Progenitor cell of endocrine pancreas (in vitro differentiated cells): ENCODE measurements around the gene ADRM1. TPM values are rescaled to one million over a fixed set of nuclear protein-coding genes. Genes with fewer than 3 reads are reported as not detected.
A peak's percentile ranks its signal among the peaks of the same experiment; 100 is the strongest.

Source experiments
- DNase-seq: peaks from one replicate; pipeline ENCODE4 v3.0.0; 2021; ENCODE audit warnings: low spot score; ENCODE audit not compliant: unreplicated experiment
- H3K27ac Mint-ChIP-seq: 2 replicates; pipeline ENCODE4 v1.8.0; 2021; ENCODE audit warnings: mild to moderate bottlenecking, moderate library complexity, mixed read lengths
- H3K27me3 Mint-ChIP-seq: 2 replicates; pipeline ENCODE4 v1.8.0; 2021; ENCODE audit warnings: mixed read lengths
- H3K36me3 Mint-ChIP-seq: 2 replicates; pipeline ENCODE4 v1.8.0; 2022; ENCODE audit warnings: mixed read lengths; ENCODE audit not compliant: insufficient read depth
- H3K4me1 Mint-ChIP-seq: 2 replicates; pipeline ENCODE4 v1.8.0; 2021; ENCODE audit warnings: low read depth, mixed read lengths
- H3K4me3 Mint-ChIP-seq: 2 replicates; pipeline ENCODE4 v1.8.0; 2021; ENCODE audit warnings: low read depth, mild to moderate bottlenecking, moderate library complexity, mixed read lengths
- H3K9me3 Mint-ChIP-seq: 2 replicates; pipeline ENCODE4 v1.8.0; 2021; ENCODE audit warnings: low read depth, mixed read lengths
- CTCF ChIP-seq: fragments of 200-600 bp; sonication (generic); IDR thresholded peaks from one replicate; pipeline ENCODE4 v1.5.0; 2021; ENCODE audit warnings: antibody characterized with exemption, mild to moderate bottlenecking; ENCODE audit not compliant: unreplicated experiment
- total RNA-seq: library from RNA; stranded (reverse); gene quantifications from 2 replicates; pipeline ENCODE4 v1.2.1, GENCODE V29; 2021

The ADRM1 gene
- total RNA-seq, 1 donor from 2014 or later, result 66.2 TPM

- Mint-ChIP-seq H3K27me3 (no peaks in the 10 kb centered on the region), H3K27ac (no peak overlapping the region), H3K36me3 (peaks cover 14% of the 10 kb centered on the region), H3K9me3 (no peaks in the 10 kb centered on the region), H3K4me1 (no peaks in the 10 kb centered on the region), H3K4me3 (no peak overlapping the region)
- no peak for DNase-seq
- TF ChIP-seq CTCF, result no peak
Observed at GRCh38 chr20:62272200-62272599, 30.6 kb upstream of the ADRM1 start.

- no peak for TF ChIP-seq CTCF
- H3K27me3 Mint-ChIP-seq, result no peaks in the 10 kb centered on the region
- DNase-seq, result no peak
- no peak overlapping the region for H3K27ac Mint-ChIP-seq
- no peak overlapping the region for H3K4me3 Mint-ChIP-seq
- H3K36me3 Mint-ChIP-seq, result peaks cover 14% of the 10 kb centered on the region
- no peaks in the 10 kb centered on the region for H3K9me3 Mint-ChIP-seq
- no peaks in the 10 kb centered on the region for H3K4me1 Mint-ChIP-seq
Observed at GRCh38 chr20:62273416-62273815, 29.4 kb upstream of the ADRM1 start.

- no peaks in the 10 kb centered on the region for H3K4me1 Mint-ChIP-seq
Observed at GRCh38 chr20:62274332-62274950, 28.4 kb upstream of the ADRM1 start.

GRCh38 chr20:62275219-62275618 is 27.6 kb upstream of the ADRM1 start:
- no peak for DNase-seq
- H3K27me3 Mint-ChIP-seq, result no peaks in the 10 kb centered on the region
- H3K36me3 Mint-ChIP-seq, result peaks cover 17% of the 10 kb centered on the region
- H3K27ac Mint-ChIP-seq, result no peak overlapping the region
- TF ChIP-seq CTCF, result no peak
- no peaks in the 10 kb centered on the region for H3K9me3 Mint-ChIP-seq
- H3K4me1 Mint-ChIP-seq, result no peaks in the 10 kb centered on the region
- H3K4me3 Mint-ChIP-seq, result no peak overlapping the region

More at GRCh38 chr20:62274332-62274950, 28.4 kb upstream of the ADRM1 start:
- Mint-ChIP-seq H3K4me3 (no peak overlapping the region), H3K9me3 (no peaks in the 10 kb centered on the region), H3K27ac (peak overlapping the region; percentile 67), H3K27me3 (no peaks in the 10 kb centered on the region), H3K36me3 (peaks cover 17% of the 10 kb centered on the region)
- no peak for DNase-seq
- TF ChIP-seq CTCF, result no peak

- H3K36me3 Mint-ChIP-seq, result peaks cover 17% of the 10 kb centered on the region
- H3K4me3 Mint-ChIP-seq, result no peak overlapping the region
- no peak for TF ChIP-seq CTCF
- H3K27me3 Mint-ChIP-seq, result no peaks in the 10 kb centered on the region
- no peak overlapping the region for H3K27ac Mint-ChIP-seq
- no peaks in the 10 kb centered on the region for H3K4me1 Mint-ChIP-seq
- no peak for DNase-seq
- H3K9me3 Mint-ChIP-seq, result no peaks in the 10 kb centered on the region
Observed at GRCh38 chr20:62276439-62276838, 26.4 kb upstream of the ADRM1 start.
